ENCODE results near the gene SCARB1. TPM values are rescaled to one million over a fixed set of nuclear protein-coding genes. Genes with fewer than 3 reads are reported as not detected.

The SCARB1 gene
- total and polyA plus RNA-seq, 2 experiments from 2014 or later, result 50.4 to 90.0 TPM

DNA sequence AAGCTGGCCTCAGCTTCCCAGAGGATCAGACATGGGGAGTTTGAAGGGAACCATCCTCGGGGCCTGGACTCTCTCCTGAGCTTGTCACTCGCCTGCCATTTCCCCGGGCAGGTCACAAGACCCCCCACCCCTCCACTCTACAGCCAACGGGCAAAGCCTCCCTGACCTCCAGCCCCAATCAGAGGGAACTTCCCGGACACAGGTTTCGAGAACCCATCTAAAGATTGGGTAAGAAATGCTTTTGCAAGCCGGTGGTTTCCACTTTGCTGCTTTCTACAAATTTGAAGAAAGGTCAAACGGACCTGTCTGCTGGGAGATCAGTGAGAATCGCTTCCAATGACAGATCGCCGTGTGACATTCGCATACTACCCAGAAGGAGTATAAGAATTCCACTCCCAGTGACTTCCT is 89.6 kb downstream of the SCARB1 start:
- Histone ChIP-seq H3K79me2 (no peaks in the 10 kb centered on the region), H3K9me2 (replicated peaks; ENCODE audit: insufficient read depth) (no peaks in the 10 kb centered on the region), H2AFZ (no peak overlapping the region), H3K4me1 (ENCODE audit: insufficient read depth) (peaks cover 8% of the 10 kb centered on the region), H3K4me3 (no peak overlapping the region), H3K9me3 (ENCODE audit: low read depth) (no peaks in the 10 kb centered on the region), H4K20me1 (ENCODE audit: insufficient read depth, poor library complexity, severe bottlenecking) (no peaks in the 10 kb centered on the region), H3K27ac (no peak overlapping the region), H3K4me2 (no peak overlapping the region), H3K36me3 (replicated peaks; ENCODE audit: insufficient read depth, low read depth) (no peaks in the 10 kb centered on the region), H3K27me3 (no peaks in the 10 kb centered on the region)
- DNase-seq (ENCODE audit: low spot score), result no peak
- TF ChIP-seq EZH2phosphoT487 (IDR thresholded peaks at IDR 0.05; ENCODE audit: low read depth, severe bottlenecking, unreplicated experiment) (no peak), EZH2 (IDR thresholded peaks at IDR 0.05; ENCODE audit: borderline replicate concordance) (no peak)
- TF ChIP-seq, protein P1, sequence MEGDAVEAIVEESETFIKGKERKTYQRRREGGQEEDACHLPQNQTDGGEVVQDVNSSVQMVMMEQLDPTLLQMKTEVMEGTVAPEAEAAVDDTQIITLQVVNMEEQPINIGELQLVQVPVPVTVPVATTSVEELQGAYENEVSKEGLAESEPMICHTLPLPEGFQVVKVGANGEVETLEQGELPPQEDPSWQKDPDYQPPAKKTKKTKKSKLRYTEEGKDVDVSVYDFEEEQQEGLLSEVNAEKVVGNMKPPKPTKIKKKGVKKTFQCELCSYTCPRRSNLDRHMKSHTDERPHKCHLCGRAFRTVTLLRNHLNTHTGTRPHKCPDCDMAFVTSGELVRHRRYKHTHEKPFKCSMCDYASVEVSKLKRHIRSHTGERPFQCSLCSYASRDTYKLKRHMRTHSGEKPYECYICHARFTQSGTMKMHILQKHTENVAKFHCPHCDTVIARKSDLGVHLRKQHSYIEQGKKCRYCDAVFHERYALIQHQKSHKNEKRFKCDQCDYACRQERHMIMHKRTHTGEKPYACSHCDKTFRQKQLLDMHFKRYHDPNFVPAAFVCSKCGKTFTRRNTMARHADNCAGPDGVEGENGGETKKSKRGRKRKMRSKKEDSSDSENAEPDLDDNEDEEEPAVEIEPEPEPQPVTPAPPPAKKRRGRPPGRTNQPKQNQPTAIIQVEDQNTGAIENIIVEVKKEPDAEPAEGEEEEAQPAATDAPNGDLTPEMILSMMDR (IDR thresholded peaks at IDR 0.05; ENCODE audit: poor library complexity), result no peak
- 75% methylated on average over 12 of the region's 12 CpGs for WGBS (ENCODE audit: low lambda C conversion rate, missing lambda C conversion rate)

- no peaks in the 10 kb centered on the region for H3K27me3 ChIP-seq
- no peaks in the 10 kb centered on the region for H3K9me2 ChIP-seq (replicated peaks; ENCODE audit: insufficient read depth)
- 78% methylated on average over 25 of the region's 26 CpGs for WGBS (ENCODE audit: low lambda C conversion rate, missing lambda C conversion rate)
- no peak overlapping the region for H3K27ac ChIP-seq
- H4K20me1 ChIP-seq (ENCODE audit: insufficient read depth, poor library complexity, severe bottlenecking), result no peaks in the 10 kb centered on the region
- H3K79me2 ChIP-seq, result no peaks in the 10 kb centered on the region
- peak overlapping the region; percentile 69 for H3K4me2 ChIP-seq
- no peak overlapping the region for H2AFZ ChIP-seq
- peaks cover 15% of the 10 kb centered on the region for H3K4me1 ChIP-seq (ENCODE audit: insufficient read depth)
- no peaks in the 10 kb centered on the region for H3K36me3 ChIP-seq (replicated peaks; ENCODE audit: insufficient read depth, low read depth)
- TF ChIP-seq, protein P1 (IDR thresholded peaks at IDR 0.05; ENCODE audit: poor library complexity), result no peak
- TF ChIP-seq EZH2 (IDR thresholded peaks at IDR 0.05; ENCODE audit: borderline replicate concordance) (no peak), EZH2phosphoT487 (IDR thresholded peaks at IDR 0.05; ENCODE audit: low read depth, severe bottlenecking, unreplicated experiment) (no peak)
- H3K4me3 ChIP-seq, result no peak overlapping the region
- no peak for DNase-seq (ENCODE audit: low spot score)
- no peaks in the 10 kb centered on the region for H3K9me3 ChIP-seq (ENCODE audit: low read depth)
Observed at GRCh38 chr12:124772289-124773170, 91.1 kb downstream of the SCARB1 start.

GRCh38 chr12:124771462-124772288 is 92.0 kb downstream of the SCARB1 start:
- no peaks in the 10 kb centered on the region for H3K9me3 ChIP-seq (ENCODE audit: low read depth)
- H3K4me1 ChIP-seq (ENCODE audit: insufficient read depth), result peaks cover 17% of the 10 kb centered on the region
- no peak overlapping the region for H2AFZ ChIP-seq
- no peak overlapping the region for H3K27ac ChIP-seq
- 33% methylated on average over 35 of the region's 35 CpGs for WGBS (ENCODE audit: low lambda C conversion rate, missing lambda C conversion rate)
- TF ChIP-seq, protein P1 (IDR thresholded peaks at IDR 0.05; ENCODE audit: poor library complexity), result peak; percentile 95
- TF ChIP-seq EZH2phosphoT487 (IDR thresholded peaks at IDR 0.05; ENCODE audit: low read depth, severe bottlenecking, unreplicated experiment), result no peak
- peak overlapping the region; percentile 69 for H3K4me2 ChIP-seq
- no peaks in the 10 kb centered on the region for H3K27me3 ChIP-seq
- peak; percentile 89 for DNase-seq (ENCODE audit: low spot score)
- no peaks in the 10 kb centered on the region for H4K20me1 ChIP-seq (ENCODE audit: insufficient read depth, poor library complexity, severe bottlenecking)
- H3K79me2 ChIP-seq, result no peaks in the 10 kb centered on the region
- H3K9me2 ChIP-seq (replicated peaks; ENCODE audit: insufficient read depth), result no peaks in the 10 kb centered on the region
- no peak overlapping the region for H3K4me3 ChIP-seq
- no peaks in the 10 kb centered on the region for H3K36me3 ChIP-seq (replicated peaks; ENCODE audit: insufficient read depth, low read depth)
